HL-60 (cell line): ENCODE data around the gene TXNRD2.

ENCODE experiments used
- DNase-seq, 2 experiments: peaks; one replicate each; pipeline ENCODE4 v3.0.0-alpha.2; 2010 to 2020; ENCODE audit warnings: low read depth in 1 of 2, low spot score in 1 of 2
- H3K27ac ChIP-seq: fragments of 250-450 bp; sonication (Bioruptor Pico); replicated peaks from 2 replicates; pipeline ENCODE4 v1.5.1; 2020; ENCODE audit warnings: mild to moderate bottlenecking, moderate library complexity
- H3K27me3 ChIP-seq: fragments of 250-450 bp; sonication (Bioruptor Pico); 2 replicates; pipeline ENCODE4 v1.5.1; 2021; ENCODE audit warnings: mild to moderate bottlenecking, moderate library complexity; ENCODE audit not compliant: insufficient read depth, poor library complexity, severe bottlenecking
- H3K4me3 ChIP-seq: replicated peaks from 2 replicates; pipeline ENCODE4 v1.5.1; 2011; ENCODE audit warnings: mild to moderate bottlenecking, control low read depth, low read length; ENCODE audit not compliant: insufficient read depth
- CTCF ChIP-seq: IDR thresholded peaks from one replicate; pipeline ENCODE4 v1.5.1; 2011; ENCODE audit warnings: low read length, control low read depth, inconsistent platforms; ENCODE audit not compliant: insufficient read depth
- GABPA ChIP-seq: IDR thresholded peaks from 2 replicates; pipeline ENCODE4 v1.6.1; 2012; ENCODE audit warnings: low read depth
- POLR2AphosphoS5 ChIP-seq: IDR thresholded peaks from 2 replicates; pipeline ENCODE4 v1.6.1; 2012; ENCODE audit warnings: low read depth
- REST ChIP-seq: IDR thresholded peaks from 2 replicates; pipeline ENCODE4 v1.6.1; 2012; ENCODE audit warnings: low read depth; ENCODE audit not compliant: insufficient replicate concordance
- SPI1 ChIP-seq: IDR thresholded peaks from 2 replicates; pipeline ENCODE4 v1.6.1; 2012; ENCODE audit warnings: low read depth, mild to moderate bottlenecking, borderline replicate concordance

The TXNRD2 gene

GRCh38 chr22:19840955-19841640 lies 100.5 kb downstream of the TXNRD2 start:
- Histone ChIP-seq H3K4me3 (no peak overlapping the region), H3K27me3 (no peaks in the 10 kb centered on the region), H3K27ac (no peak overlapping the region)
- no peak for DNase-seq
- TF ChIP-seq REST = no peak
- no peak for TF ChIP-seq SPI1
- no peak for TF ChIP-seq CTCF
- TF ChIP-seq POLR2AphosphoS5 = no peak
- TF ChIP-seq GABPA = no peak

- DNase-seq = no peak
Measured at GRCh38 chr22:19840059-19840458, 101.6 kb downstream of the TXNRD2 start.

GRCh38 chr22:19837915-19838314 lies 103.7 kb downstream of the TXNRD2 start:
- Histone ChIP-seq H3K4me3 (no peak overlapping the region), H3K27me3 (no peaks in the 10 kb centered on the region), H3K27ac (no peak overlapping the region)
- TF ChIP-seq CTCF (no peak), POLR2AphosphoS5 (no peak), REST (no peak), SPI1 (no peak), GABPA (no peak)
- DNase-seq = no peak

More at GRCh38 chr22:19840059-19840458, 101.6 kb downstream of the TXNRD2 start:
- no peak overlapping the region for H3K27ac ChIP-seq
- TF ChIP-seq POLR2AphosphoS5 = no peak
- no peaks in the 10 kb centered on the region for H3K27me3 ChIP-seq
- no peak overlapping the region for H3K4me3 ChIP-seq

- no peaks in the 10 kb centered on the region for H3K27me3 ChIP-seq
- no peak for TF ChIP-seq CTCF
- TF ChIP-seq GABPA = no peak
- no peak for TF ChIP-seq SPI1
- no peak for DNase-seq
- H3K4me3 ChIP-seq = no peak overlapping the region
- no peak overlapping the region for H3K27ac ChIP-seq
Measured at GRCh38 chr22:19836512-19836911, 105.1 kb downstream of the TXNRD2 start.
